HG03097 (cell line): ENCODE results near the gene IL12B.

ENCODE experiments used
- ATAC-seq: cut with Tn5 transposase; IDR thresholded peaks from one replicate; pipeline ENCODE4 v1.9.1; 2021; ENCODE audit not compliant: unreplicated experiment, low FRiP score

IL12B gene

DNA sequence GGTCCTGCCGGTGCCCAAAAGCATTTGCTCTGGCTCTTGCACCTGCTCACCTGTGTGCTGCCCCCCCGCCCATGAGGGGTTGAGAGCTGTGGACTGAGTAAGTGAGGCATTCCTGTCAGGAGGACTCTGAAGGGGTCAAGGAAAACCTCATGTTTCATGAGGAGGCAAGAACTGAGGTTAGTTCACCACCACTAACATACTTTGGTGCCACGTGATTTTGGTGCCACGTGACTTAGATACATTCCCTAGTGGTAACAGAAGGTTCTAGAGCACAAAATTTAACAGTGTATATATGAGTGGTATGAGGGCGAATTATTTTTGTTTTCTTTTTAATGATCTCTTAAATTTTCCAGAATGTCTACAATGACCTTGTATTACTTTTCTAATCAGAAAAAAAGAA lies 6.3 kb upstream of the IL12B start:
- ATAC-seq = no peak

DNA sequence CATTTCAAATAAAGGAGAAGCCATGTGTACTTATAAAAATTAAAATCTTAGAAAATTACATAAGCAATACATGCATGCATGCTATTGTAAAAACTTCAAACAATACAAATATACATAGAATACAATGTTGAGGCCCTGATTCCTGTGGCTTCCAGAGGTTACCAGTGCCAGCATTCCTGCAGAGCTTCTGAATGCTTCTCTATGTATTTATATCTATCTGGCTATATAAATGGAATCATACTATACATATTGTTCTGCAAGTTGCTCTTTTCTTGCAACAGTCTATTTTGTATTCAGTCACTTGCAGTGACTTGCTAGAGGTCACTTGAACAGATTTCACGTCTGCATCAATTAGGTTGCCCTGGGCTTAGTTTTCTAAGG lies 3.2 kb upstream of the IL12B start:
- no peak for ATAC-seq

DNA sequence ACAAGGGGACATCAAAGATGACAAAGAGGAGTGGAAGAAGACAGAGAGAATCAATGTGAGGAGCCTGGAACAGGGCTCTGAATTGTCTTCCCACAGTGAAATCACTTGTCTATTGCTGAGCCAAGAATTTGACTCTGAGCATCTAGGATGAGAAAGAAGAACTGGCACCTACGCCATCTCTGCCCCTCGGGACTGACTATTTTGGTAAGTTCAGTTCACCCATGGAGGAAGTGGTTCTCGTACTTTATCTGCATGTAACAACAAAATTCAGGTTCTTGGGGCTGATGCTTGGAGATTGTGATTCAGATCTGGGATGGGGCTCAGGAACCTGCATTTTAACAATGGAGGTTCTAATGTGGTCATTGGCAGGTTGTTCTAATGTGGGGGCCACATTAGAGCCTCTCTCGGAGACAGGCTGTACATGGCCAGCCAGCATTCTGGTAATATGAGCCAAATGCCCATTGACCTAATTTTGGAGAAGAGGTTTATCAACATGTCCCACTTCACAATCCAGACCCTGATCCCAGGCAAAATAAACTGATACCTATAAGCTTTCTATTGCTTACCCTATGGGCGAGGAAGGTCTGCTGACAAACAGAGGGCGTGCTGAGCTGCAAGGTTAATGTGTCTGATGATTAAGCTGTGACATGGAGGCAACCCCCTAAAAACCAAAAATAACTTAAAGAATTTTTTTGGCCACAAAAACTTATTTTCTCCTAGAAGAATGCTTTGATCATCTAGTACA lies 2.7 kb upstream of the IL12B start:
- ATAC-seq = no peak

DNA sequence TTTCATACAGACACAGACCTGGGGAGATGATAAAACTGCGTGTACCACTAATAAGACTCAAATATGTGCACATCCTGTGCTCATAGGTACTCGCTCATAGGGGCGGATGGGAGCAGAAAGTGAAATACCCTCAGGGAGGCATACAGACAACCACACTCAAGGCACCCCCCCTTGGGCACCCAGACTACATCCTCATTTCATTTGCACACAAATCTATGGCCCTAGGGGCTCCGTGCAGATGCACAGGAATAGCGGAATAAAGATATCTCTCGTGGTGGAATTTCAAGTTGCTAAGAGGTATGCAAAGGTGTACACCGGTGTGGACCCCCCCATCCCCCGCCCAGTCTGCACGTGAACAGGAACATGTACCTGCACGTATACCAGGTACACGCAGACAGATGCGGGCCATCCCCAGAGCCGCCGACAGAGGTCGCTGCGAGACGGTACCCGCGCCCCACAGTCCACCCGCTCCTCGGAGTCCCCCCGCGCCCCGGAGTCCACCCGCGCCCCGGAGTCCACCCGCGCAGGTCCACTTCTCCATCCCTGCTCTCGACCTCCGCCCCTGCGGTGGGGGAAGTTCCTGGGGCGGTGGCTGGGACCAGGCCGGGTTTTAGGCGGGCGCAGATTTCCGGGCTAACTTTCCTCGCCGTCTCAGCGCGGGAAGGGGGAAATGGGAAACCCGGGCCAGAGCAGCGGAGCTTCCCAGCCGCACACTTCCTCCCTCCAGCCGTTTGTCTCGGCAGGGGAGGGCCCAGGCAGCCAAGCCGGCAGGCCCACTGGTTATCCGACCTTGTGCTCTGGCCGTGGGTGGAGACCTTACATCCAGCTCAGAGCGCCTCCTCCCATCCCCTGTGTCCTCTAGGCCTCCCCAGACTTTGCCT lies 1.0 kb upstream of the IL12B start:
- ATAC-seq = no peak

DNA sequence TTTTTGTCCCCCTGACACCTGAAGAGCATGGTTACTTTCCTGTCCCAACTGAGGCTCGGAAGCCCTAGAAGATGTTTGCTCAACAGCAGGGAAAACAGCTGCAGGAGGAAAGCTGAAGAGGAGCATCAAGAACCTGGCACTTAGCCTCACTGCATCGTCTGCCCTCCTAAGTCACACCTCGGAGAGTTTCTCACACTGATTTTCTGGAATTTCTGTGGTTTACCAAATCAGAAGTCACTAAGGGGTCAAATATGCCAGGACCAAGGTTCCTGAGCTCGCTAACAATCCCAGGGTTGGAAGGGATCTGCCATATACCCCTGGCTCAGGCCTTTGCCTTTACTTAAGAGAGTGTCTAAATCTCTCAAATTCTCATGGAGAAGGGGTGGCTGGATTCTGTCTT lies 5.3 kb downstream of the IL12B start:
- no peak for ATAC-seq

DNA sequence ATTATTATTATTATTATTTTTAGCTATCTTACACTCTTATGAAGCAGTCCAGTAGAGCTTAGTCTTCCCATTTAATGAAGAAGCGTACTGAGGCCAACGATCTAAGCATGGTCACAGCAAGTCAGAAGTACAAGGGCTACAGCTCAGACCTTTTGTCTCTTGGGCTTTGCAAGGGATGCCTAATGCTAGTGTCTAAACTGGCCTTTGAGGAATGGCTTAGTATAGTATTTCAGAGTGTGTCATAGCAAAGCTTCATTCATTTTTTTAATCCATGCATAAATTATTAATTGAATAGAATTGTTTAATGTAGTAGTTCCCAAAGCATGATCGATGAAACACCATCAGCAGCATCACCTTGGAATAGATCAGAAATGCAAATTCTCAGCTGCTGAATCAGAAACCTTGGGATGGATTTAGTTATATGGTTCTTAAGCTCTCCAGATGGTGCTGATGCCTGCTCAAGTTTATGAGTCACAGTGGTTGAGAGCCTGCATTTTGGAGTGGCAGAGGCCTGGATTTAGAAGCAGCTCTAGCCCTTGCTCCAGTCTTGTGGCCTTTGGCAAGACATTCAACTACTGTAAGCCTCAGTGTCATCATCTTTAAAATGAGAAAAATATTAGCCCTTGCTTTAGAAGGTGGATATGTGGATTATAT lies 6.1 kb downstream of the IL12B start:
- ATAC-seq = no peak

DNA sequence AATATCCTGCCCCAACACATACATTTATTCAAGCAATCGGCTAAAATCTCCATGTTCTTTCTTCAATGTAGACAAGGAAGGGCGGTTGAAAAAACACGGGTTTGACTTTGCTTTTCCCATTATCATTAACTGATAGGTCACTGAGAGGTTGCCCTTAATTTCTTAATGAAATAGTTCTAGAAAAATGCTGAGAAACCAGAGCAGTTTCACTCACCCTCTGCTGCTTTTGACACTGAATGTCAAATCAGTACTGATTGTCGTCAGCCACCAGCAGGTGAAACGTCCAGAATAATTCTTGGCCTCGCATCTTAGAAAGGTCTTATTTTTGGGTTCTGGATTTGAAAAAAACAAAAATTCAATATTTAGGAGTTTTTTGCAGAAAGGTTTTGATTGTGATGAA lies 8.1 kb downstream of the IL12B start:
- ATAC-seq = no peak

DNA sequence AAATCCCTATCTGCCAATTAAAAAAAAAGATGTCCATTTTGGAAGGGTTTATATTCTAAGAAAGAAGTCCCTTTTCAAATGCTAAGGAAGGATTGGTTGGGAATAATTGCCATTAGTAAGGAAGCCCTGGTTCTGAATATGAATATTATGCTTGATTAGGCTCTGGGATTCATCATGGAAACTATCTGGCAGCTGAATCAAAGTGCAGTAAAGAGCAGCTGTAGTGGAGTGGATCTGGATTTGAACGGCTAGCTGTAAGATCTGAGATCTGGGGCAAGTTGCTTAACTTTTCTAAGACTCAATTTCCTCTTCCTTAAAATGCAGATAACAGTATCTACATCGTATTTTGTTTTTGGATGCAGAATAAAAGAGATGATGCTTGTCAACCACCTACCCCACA lies 10.5 kb downstream of the IL12B start:
- no peak for ATAC-seq

DNA sequence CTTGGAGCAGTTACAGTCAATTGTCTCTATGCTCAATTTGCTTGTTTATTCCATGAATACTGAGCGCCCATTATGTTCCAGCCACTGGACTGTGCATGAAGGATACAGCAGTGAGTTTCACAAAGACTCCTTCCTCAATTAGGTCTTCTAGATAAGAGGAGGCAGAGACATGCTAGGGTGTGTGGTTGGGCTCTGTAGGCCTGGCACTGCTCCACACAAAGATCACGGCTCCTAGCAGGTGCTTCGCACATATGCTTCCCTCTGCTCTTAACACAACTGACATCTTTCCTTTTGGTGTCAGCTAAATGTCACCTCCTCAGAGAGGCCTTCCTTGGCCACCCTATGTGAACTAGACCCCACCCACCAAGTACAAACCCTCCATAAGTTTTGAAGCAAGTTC lies 10.9 kb downstream of the IL12B start:
- no peak for ATAC-seq

DNA sequence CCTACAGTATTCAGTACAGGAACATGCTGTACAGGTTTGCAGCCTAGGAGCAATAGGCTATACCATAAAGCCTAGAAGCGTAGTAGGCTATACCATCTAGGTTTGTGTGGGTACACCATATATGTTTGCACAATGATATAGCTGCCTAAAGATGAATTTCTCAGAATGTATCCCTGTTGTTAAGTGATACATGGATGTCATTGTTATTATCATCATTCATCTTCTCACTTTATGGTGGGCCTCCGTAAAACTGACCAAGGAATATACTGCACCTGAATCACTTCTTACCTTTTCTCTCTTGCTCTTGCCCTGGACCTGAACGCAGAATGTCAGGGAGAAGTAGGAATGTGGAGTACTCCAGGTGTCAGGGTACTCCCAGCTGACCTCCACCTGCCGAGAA lies 11.8 kb downstream of the IL12B start:
- ATAC-seq = no peak

DNA sequence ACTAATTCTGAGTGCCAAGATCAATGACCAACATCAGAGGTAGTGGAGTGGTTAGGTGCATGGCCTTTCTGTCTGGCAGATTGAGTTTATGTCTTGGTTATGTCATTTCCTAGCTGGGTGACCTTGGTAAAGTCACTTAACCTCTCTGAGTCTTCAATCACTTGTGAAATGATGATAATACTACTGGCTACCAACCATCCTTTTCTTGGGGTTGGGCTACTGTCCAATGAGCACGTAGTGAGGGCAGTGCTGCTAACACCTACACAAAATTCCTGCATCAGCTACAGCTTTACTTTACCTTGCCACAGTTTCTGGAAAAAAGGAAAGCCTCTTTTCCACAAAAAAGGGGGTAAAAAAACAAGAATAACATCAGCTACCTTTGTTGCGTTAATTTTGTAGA lies 12.4 kb downstream of the IL12B start:
- ATAC-seq = no peak

DNA sequence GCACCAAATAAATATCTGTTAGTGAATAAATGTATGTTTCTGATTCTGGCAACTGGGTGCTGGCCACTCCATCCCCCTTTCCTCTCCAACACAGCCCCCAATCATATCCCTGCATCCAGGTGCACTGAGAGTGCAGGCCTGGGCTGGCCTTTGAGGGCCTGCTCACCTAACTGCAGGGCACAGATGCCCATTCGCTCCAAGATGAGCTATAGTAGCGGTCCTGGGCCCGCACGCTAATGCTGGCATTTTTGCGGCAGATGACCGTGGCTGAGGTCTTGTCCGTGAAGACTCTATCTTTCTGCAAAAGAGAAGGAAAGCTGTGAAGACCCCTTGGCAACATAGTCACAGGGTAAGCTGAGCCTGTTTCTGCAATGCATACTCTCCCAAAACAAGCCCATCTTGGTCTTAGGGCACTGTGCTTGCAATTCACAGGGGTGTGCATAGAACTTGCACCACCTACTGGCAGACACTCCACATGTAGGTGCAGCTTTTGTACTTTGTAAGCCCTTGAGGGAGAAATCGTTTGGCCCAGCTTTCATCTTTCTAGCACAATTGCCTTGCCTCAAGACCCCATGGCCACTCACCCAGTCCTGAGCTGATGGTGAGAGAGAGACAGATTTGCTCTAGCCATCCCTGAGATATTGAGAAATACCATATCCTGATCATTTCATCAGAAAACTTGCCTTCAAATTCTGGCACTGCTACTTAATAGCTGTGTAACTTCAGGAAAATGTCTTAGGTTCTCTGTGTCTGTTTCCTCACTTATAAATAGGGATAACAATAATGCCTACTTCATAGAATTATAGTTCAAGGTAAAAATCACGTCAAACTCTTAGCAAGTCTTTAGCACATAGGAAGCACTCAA lies 13.5 kb downstream of the IL12B start:
- no peak for ATAC-seq

DNA sequence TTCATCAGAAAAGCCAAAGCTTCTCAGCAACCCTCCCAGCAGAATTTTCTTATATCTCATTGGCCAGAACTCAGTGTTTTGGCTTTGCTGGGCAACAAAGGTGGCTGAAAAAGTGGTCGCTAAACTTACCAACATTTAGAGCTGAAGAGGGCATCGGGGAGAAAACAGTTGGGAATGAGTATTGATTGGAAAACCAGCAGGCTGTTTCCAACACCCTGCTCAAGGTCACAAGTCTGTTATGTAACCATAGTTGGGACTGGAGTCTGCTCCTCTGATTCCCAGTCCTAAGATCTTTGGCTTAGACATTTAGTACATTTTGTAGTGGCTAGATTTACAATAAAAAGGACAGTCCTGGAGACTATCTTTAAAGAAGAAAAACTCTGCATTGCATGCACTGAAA lies 17.1 kb downstream of the IL12B start:
- no peak for ATAC-seq

DNA sequence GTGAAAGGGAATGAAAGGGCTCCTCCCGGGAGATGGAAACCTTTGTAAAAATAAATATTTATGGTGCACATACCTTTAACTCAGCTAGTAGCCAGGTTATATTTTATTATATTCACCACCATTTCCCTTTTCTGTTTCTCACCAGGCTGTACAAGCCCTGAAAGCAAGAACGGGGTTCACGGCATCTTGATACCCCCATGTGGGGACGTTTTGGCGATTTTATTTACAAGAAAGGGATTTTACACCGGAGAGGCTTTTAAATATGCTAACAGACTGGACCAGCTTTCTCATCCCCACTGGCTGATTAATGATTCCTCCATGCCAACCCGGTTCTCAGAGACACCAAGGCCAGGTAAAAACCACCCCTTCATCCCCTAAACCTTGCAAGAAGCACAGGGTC lies 19.2 kb downstream of the IL12B start:
- no peak for ATAC-seq

DNA sequence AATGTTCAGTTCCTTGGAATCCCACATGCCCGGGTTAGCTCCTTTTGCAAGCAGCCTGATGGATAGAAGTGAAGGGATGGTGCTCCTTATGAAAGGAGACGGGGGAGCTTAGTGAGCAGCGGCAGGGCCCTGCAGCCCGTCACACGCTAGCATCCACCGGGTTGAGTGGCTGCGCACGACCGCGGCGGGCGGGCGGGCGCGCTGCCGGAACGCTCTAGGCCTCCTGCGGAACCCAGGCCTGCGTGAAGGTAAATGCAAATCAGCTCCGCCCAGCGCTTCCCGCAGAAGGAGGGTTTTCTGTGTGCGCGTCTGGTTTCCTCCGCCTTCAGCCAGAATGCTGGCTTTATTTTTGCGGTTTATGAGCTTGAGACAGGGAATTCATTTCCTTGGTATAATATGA lies 19.8 kb downstream of the IL12B start:
- ATAC-seq = no peak

DNA sequence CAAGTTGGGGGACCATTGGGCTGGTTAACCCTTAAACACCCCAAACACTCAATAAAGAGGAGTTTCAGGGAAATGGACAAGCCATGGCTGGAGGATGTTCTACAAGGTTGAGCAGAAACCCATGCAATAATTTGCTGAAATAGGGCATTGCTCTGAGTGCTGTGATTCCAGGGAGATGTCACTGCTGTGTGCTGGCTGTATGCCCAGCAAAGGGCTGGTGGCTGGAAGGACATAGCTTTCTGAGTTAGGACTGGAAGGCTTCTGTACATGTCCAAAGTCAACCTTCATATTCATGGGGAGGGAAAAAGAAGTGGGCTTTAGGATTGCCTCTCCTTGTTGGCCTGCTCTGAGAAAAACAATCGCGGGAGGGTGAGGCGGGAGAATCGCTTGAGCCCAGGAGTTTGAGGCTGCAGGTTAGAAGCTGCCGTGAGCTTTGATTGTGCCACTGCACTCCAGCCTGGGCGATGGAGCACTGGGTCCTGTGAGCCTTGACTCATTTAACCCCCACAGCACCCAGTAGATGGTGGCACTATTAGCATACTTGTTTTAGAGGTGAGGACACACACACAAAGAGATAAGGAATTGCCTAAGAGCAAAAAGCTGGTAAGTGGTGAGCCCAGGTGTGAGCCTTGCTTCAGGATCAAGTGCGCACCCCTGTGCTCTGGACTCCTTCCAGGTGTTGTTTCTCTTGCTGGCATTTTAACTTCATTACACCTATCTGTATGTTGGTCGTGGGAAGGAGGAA lies 20.4 kb downstream of the IL12B start:
- no peak for ATAC-seq

DNA sequence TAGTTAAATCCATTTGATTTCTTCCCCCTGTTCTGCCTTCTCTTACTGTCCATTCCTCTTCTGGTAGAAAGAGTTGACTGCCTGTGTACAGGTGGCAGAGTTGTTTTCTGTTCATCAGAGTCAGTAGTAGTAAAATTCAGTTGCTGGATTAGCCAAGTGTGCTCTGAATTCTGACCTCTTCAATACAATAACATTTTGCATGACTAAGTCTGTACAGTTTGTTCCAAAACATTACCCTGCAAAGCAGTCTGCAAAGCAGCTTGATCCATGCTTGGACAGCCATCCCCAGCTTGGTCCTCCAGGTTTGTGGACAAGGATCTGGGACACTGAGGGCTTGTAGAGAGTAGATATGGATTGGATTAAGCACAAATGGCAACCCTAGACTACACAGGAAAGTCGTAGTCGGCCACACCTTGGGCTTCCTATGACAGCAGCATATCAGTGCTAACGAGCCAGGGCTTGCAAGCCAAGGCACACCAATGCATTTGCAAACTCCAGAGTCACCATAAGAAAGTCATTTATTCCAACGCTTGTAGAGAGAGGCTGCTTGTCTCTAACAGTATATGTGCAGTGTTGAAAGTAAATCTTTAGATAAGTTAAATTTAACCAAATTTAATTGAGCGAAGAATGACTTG lies 25.2 kb downstream of the IL12B start:
- ATAC-seq = no peak

DNA sequence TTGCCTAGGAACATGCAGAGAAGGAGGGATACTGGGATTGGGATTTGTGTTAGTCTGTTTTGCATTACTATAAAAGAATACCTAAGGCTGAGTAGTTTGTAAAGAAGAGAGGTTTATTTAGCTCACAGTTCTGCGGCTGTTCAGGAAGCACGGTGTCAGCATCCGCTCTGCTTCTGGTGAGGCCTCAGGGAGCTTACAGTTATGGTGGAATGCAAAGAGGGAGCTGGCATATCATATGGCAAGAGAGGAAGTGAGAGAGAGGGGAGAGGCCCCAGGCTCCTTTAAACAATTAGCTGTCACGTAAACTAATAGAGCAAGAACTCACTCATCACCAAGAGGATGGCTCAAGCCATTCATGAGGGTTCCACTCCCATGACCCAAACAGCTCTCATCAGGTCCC lies 27.0 kb downstream of the IL12B start:
- no peak for ATAC-seq
